ENCODE data around the gene EP400.

- TF ChIP-seq POLR2A (IDR thresholded peaks at IDR 0.05; ENCODE audit: control extremely low read depth in 1 of 2, low read depth in 2 of 2, low read length in 2 of 2) = no peak
- TF ChIP-seq CTCF (IDR thresholded peaks at IDR 0.05; ENCODE audit: control extremely low read depth in 1 of 3, insufficient read depth in 1 of 3, low read depth in 1 of 3, low read length in 3 of 3) = no peak
- TF ChIP-seq RXRA (IDR thresholded peaks at IDR 0.05; ENCODE audit: insufficient read depth, low read depth, low read length) = no peak
- TF ChIP-seq SIN3A (conservative IDR thresholded peaks at IDR 0.05 in 1 of 2, IDR thresholded peaks at IDR 0.05 in 1 of 2; ENCODE audit: low read depth in 1 of 2, low read length in 2 of 2) = no peak
- TF ChIP-seq EZH2 (IDR thresholded peaks at IDR 0.05; ENCODE audit: low read depth, low read length, severe bottlenecking) = no peak
- no peak for TF ChIP-seq RAD21 (IDR thresholded peaks at IDR 0.05 in 1 of 2, conservative IDR thresholded peaks at IDR 0.05 in 1 of 2; ENCODE audit: low read depth in 2 of 2, low read length in 2 of 2)
- no peak for TF ChIP-seq GABPA (IDR thresholded peaks at IDR 0.05; ENCODE audit: borderline replicate concordance, insufficient read depth, low read length)
- no peak for TF ChIP-seq SRF (IDR thresholded peaks at IDR 0.05; ENCODE audit: low read depth, low read length)
- TF ChIP-seq BCL11A (IDR thresholded peaks at IDR 0.05; ENCODE audit: low read depth in 2 of 2, low read length in 2 of 2) = no peak
These were observed 39.3 kb downstream of the EP400 start for GRCh38 chr12:131989021-131989420.

Data from H1 (cell line).